Stimulated activated CD4-positive, alpha-beta T cell treated with anti-CD3 and anti-CD28 coated beads, Interleukin-2, amount 100 ng/mL, for 4 hours (primary cell): ENCODE results near the gene LBX2.
"Not testable (repeated sequence)": the region's sequence is repeated elsewhere in the genome, so short reads cannot be mapped to it uniquely, and the experiment has no call there.

Experiments used
- DNase-seq: peaks from one replicate; pipeline ENCODE4 v3.0.0-alpha.2; 2020; ENCODE audit warnings: low read depth

Gene LBX2

DNA sequence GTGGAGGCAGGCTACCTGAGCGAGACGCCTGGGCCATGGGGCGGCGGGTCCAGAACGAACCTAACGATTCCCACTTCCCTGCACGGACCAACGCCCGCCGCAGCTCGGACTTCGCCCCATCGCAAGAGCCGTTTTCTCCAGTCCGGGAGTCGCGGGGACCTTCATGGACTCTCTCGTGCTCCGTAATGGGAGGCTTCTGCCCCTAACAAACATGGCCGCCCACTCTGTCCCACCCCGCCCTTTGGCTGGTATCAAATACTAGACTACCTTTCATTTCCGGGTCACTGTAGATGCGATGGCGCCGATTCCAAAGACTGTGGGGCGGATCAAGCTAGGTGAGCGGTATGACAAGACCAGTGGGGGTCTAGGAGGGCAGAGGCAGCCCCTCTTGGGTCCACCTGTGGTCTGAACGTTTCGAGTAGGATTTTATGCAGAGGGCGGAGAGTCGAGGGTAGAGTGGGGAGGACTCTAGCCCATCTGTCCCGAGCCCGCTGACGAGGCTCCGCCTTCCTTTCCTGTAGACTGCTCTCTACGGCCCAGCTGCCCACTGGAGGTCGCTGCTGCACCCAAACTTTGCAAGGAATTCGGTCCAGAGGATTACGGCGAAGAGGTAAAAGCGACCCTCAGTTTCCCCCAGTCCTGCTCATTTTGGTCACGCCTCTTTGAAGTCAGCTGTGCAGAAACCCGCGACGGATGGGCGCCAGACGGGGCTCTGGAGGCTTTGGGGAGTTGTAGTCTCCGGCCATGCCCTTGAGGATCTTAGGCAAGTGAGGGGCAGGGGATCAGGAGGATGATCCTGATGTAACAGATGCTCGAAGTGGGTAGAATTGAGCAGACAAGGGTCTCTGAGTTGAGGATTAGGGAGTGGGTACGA lies 16.4 kb downstream of the LBX2 start, which contains the start of the genes CCDC142 and TTC31:
Gene CCDC142 (minus strand): TSS at position 198 of the 874 bp plus-strand sequence. CDS start 161 bp downstream, at position 37.
Gene TTC31 (plus strand): TSS at position 281 of the 874 bp plus-strand sequence. CDS start 15 bp downstream, at position 296.
- peak; percentile 89 for DNase-seq

DNA sequence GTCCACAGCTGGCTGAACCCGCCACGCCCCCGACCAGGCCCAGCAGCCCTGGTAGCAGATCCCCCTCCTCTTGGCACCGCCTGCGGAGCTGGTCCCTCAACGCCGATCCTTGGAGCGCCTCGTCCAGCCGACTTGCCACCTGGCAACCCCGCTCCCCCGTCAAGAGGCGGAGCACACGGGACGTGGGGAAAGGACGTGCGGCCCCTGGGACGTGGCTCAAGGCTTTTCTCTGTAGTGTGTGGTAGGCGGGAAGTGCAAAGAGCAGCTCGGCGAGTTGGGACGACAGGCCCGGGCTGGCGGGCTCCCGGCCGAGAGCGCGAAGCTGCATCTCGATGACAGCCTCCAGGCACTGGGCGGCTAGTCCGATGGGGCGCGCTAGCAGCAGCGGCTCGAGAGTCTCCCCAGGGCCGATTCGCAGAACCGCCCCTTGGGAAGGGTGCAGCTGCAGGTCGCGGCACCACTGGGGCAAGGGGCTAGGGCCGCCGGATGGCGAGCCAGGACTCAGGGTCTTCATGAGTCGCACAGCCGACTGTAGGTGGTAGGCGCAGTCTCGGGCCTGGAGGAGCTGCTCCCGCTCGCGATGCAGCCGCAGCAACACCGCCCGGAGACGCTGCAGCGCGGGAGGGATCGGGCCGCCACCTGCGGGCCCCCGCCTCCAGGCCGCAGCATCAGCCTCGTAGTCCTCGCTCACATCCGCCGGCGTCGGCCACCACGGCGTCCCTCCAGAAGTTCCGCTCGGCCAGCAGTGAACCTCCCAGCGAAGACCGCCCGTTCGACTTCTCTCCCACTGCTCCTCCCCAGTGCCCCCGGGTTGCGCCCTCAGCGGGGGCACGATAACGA lies 17.2 kb downstream of the LBX2 start:
- DNase-seq = no peak

DNA sequence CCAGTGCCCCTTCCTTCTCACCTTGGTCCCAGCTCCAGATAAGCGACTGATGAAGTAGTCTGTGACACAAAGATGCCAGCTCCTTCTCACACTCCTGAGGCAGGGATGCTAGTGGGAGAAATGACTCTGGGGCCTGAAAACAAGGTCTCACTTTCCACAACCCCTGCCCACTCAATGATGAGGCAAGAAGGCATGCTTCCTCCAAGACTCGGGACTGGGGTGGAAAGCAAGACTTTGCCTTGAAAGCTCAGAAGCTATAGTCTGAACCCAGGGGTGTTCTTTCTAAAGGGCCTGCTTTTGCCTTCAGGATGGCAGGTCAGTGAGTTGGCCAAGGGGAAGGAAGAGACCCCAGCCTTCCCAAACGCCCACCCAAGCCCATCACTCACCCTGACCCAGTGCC lies 18.0 kb downstream of the LBX2 start:
- DNase-seq = no peak

DNA sequence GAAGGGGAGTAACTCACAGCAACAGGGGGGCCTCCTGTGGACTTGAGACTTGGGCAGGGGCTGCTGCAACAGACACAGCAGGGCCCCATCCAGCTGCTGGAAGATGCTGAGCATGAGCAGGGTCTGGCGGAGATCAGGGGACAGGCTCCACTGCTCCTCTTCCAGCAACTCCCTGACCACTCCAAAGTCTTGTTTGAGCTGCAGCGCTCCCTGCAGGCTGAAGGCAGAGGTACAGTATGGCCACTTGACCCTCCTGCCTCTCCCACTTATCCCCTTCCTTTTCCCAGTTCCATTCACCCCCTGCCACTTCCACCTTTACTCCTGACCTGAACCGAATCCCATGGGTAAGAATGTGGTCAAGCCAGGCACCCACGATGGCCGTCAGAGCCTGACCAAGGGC lies 24.5 kb downstream of the LBX2 start:
- no peak for DNase-seq

DNA sequence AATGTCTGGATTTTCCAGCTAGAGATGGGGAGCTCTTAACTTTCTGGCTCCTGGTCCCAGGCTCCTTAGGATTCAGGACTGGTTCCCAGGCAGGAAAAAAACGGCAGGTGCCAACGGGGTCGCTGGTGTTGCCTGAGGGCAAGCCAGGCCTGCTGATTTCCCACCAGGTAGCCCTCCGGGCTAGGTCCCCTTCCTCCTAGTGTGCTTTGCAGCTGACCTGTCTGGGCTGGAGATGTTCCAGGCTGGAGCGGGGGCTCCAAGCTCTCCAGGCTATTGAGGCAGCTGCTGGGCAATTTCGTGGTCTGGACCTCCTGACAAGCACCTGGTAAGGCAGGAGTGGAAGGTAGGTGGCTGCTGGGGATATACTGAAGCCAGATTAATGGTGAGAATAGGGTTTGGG lies 24.9 kb downstream of the LBX2 start:
- no peak for DNase-seq

DNA sequence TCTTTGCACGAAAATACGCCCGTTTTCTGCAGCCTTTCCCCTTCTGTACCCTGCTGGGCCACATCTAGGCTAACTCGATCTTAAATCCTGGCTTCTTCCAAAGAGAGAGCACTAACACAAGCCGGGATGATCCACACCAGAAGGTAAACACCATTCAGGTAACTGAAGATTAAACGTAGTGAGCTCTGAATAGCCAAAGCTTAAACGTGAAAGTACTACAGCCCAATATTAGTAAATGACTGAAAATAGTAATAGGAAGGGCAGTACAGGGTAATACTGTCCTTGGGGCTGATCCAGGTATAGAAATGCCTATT lies 26.5 kb downstream of the LBX2 start:
- DNase-seq = no peak

DNA sequence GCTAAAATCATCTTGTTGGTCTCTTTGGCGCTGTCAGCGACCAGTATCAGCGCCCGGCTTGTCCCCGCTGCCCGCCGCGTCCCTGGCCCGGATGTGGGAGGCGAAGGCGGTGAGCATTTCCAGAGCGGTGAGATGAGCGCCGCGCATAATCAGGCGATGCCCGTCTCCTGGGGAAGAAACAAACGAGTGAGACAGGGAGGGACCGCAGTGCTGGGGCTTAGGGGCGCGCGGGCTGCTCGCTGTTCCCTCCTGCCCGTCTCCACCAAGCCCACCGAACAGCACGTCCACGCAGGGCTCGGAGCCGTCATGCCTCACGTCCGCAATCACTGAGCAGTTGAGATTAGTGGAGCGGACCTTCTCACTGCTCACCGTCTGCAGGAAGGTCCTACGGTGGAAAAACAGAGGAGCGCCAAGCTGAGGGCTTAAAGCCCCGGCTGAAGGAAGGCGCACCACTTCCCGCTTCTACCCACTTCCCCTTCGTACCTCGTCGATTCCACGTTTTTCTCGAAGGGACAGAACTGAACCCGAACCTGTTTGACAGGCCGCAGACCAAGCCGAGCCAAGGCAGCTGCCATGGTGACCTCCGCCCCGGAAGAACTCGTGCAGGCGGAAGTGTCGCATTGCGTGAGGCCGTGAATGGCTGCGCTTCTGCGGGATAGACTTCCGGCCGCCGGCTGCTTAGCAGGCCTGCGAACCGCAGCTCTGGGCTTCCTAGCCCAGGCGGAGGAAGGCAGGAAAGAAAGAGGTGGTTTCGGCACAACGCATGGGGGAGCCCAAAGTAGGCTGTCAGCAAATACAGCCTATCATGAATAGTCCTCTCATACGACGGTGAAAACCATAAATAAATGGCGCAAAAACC lies 27.1 kb downstream of the LBX2 start, which contains the start of gene MRPL53:
Gene MRPL53 (minus strand): TSS at position 595 of the 859 bp plus-strand sequence. CDS start 20 bp downstream, at position 575.
- peak; percentile 92 for DNase-seq

DNA sequence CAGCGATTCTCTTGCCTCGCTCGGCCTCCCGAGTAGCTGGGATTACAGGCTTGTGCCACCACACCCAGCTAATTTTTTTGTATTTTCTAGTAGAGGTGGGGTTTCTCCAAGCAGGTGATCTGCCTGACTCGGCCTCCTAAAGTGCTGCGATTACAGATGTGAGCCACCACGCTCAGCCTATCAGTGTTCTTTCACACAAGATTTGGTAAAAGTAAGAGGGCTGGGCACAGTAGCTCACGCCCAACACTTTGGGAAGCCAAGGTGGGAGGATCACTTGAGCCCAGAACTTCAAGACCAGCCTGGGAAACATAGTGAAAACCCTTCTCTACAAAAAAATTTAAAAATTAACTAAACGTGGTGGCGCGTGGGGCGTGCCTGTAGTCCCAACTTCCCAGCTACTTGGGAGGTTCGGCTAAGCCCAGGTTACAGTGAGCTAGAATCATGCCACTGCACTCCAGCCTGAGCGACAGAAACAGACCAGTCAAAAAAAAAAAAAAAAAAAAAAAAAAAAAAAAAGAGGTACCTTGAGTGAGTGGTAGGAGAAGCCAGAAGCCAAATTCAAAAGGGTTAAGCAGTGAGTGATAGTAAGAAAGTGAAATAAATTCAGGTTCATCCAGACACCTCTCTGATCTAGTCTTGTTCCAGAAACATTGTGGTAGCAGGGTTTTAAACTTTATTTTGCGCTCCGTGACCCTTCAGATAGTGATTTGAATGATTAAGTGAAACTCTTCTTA lies 27.9 kb downstream of the LBX2 start:
- DNase-seq = no peak

DNA sequence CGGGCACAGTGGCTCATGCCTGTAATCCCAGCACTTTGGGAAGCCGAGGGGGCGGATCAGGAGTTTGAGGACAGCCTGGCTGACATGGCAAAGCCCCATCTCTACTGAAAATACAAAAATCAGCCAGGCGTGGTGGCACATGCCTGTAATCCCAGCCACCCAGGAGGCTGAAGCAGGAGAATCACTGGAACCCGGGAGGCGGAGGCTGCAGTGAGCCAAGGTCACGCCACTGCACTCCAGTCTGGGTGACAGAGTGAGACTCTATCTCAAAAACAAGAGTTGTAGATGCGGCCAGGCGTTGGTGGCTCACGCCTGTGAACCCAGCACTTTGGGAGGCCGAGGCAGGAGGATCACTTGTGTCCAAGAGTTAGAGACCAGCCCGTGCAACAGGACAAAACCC lies 28.7 kb downstream of the LBX2 start:
- not testable (repeated sequence) for DNase-seq

DNA sequence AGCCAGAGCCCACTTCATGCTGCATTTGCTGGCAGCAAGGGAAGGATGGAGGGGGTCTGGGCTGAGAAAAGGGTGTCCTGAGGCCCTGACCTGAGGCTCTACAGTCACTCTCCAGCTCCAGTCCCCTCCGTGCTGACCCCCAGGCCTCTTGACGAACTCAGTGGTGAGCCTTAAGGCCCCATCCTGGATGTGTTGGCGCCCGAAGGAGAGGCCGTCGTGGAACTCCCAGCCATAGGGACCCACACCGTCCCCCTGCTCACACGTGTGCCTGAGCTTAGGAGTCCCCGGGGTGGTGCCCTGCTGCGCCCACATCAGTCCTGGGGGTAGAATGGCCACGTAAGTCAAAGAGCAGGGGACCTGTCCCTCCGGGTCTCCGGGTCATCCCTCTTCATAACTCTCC lies 35.0 kb downstream of the LBX2 start:
- no peak for DNase-seq

DNA sequence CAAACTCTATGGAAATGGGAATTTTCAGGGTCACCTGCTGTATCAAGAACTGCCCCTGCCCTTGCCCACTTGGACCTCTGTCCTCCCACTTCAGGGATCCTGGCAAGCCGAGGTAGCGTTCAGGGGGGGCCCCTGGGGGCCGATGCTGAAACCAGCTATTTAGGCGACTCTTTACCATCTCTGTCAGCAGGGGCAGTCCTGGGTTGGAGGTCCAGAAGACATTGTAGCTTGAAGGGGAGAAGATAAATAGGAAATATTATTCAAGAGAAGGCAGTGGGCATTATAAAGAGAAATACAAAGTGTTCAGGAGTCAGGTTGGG lies 36.7 kb downstream of the LBX2 start:
- no peak for DNase-seq

DNA sequence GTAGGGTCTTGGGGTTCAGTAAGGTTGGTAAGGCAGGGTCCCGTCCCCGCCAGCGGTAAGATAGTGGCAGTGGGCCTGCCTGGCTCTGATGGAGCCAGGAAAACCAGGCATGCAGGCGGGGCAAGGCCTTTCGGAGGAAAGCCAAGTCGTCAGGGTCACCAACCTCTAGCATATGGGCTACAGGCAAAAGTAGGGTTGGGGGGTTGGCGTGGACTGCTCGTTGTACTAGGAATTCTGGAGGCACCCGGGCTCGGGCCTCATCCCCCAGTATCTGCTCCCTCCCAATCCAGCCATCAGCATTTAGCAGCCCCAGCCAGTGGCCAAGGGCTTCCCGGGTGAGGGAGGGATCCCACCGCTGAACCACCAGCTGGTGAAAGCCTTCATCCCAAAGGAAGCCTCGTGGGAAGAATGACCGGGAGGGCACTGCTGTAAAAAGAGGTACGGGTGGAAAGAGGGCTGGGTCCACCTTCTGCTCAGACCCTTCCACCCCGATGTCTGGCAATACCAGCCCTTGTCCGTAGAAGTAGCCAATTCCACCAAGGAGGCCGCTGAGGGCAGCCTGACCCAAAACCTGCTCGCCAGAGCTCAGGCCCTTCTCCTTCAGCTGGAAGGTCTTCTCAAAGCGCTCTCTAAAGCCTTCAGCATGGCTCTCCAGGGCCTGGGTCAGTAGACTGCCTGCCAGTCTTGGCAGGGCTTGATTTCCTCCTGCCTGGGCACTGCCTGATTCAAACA lies 37.2 kb downstream of the LBX2 start:
- no peak for DNase-seq

DNA sequence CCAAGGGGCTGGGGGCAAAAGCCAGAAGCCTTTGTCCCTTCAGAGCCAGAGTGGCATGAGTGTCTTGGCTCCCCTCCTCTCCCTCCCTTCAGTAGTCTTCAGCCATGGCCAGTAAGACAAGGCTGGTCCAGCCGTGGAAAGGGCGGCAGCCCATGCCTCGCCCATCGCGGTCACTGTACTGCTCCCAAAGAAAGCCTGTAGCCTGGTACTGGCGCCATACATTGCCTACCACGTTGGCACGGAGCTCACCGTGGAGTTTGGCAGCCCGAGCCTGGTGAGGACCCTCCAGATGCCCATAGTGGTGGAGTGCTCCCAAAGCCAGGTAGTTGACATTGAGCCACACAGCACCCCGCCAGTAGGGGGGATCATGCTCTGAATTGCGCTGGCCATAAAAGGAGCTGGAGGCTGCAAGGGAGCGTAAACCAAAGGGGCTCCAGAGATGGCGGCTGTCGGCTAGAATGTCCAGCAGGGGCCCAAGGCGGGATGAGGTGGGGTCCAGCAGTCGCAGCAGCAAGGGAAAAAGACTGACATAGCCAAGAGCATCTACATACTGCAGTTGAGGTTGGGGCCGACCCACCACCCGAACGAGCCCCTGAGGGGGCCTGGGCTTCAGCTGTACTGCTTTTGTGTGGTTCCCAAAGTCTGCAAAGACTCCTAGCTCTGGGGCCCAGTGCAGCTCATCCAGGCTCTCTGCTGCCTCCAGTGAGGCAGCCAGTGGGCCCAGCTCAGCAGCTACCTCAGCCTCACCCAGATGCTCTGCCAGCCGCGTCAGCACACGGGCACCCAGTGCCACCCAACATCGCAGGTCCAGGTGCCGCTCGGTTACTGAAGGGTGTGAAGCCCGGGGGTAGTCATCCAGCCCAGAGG lies 38.0 kb downstream of the LBX2 start:
- no peak for DNase-seq

DNA sequence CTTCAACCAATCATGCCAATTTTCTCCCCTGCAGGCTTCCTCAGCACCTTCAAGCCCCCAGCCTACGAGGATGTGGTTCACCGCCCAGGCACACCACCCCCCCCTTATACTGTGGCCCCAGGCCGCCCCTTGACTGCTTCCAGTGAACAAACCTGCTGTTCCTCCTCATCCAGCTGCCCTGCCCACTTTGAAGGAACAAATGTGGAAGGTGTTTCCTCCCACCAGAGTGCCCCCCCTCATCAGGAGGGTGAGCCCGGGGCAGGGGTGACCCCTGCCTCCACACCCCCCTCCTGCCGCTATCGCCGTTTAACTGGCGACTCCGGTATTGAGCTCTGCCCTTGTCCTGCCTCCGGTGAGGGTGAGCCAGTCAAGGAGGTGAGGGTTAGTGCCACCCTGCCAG lies 39.2 kb downstream of the LBX2 start:
- DNase-seq = not testable (repeated sequence)

DNA sequence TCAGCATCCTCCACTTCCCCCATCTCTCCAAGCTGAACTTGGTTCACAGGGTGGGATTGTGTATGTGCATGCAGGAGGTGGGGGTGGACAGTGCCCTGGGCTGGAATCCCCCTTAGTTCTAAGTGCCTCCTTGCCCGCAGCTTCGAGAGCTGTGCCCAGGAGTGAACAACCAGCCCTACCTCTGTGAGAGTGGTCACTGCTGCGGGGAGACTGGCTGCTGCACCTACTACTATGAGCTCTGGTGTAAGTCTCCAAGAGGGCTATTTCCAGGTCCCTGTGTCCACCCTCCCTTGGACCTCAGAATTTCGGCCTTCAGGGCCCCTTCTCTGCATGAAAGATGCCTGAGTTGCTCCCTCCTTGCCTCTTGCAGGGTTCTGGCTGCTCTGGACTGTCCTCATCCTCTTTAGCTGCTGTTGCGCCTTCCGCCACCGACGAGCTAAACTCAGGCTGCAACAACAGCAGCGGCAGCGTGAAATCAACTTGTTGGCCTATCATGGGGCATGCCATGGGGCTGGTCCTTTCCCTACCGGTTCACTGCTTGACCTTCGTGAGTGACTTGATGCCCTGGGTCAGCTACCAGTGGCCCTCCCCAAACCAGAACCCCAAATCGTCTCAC lies 39.8 kb downstream of the LBX2 start:
- not testable (repeated sequence) for DNase-seq

DNA sequence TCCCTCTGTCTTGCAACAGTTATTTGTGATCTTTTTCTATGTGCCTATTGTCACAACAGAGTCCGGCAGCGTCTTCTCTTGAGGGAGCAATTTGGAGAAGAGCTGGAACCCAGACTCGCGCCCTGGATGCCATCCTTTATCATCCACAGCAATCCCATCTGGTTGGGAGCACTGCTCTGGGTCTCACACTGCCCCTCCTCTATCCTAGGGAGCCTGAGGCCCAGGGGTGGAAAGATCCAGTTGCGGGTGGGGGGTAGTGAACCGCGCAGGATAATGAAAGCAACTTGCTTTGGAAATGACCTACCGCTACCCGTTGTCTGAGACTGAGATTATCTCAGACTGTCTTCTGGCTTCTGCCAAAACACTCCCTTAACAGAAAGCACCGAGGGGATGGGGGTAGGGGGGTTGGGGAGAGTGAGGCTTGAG lies 40.5 kb downstream of the LBX2 start:
- no peak for DNase-seq

DNA sequence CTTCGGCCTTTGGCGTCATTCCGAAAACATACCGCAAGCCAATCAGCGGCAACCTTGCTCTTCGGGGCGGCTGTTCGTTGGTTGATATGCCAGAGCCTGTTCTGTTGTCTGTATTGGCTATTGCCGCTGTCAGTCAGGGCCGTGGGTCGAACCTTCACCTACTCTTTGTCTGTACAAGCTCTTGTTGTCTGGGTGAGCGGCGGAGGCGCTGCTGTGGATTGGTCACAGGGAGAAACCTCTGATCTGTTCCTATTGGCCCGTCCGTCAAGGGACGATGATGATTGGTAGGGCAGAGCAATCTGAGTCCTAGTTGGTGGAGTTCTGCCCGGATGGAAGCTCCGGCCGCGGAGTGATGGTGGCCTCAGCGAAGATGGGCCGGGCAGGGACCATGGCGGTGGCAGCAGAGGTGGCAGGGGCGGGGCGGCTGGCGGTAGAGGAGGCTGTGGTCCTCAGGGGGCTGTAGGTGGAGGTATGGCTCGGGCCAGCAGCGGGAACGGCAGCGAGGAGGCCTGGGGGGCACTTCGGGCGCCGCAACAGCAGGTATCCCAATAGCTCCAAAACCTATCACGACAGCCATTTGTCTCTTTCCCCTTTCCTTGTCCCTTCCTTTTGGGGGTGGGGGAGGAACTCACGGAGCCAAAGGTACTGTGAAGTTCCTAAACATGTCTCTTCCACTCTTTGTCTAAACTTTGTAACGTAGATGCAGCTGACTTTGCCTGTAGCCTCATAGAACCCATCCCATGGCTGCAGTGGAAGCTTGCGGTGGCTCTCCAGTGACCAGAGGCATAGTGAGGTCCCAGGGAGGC lies 41.1 kb downstream of the LBX2 start, which contains the start of gene WBP1:
Gene WBP1 (plus strand): TSS at position 307 of the 806 bp plus-strand sequence. CDS start 165 bp downstream, at position 472.
- peak; percentile 98 for DNase-seq

DNA sequence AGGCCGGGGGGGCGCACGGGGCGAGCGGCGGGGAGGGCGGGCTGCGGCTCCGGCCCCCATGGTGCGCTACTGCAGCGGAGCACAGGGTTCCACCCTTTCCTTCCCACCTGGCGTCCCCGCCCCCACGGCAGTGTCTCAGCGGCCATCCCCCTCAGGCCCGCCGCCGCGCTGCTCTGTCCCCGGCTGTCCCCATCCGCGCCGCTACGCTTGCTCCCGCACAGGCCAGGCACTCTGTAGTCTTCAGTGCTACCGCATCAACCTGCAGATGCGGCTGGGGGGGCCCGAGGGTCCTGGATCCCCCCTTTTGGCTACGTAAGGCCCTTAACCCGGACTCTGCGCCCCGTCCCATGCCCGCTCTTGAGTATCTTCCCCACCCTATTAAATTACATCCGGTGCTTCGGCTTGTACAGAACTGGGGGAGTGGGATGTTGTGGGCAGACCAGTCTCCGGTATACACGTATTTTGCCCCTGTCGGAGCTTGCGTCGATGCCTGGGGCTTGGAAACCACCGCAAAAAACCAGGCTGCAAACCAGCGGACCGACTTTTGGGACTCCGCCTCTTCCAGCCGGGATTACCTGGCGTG lies 41.8 kb downstream of the LBX2 start:
- peak; percentile 73 for DNase-seq
